Measurements from ENCODE around the gene LY6G5C.

LY6G5C gene

DNA sequence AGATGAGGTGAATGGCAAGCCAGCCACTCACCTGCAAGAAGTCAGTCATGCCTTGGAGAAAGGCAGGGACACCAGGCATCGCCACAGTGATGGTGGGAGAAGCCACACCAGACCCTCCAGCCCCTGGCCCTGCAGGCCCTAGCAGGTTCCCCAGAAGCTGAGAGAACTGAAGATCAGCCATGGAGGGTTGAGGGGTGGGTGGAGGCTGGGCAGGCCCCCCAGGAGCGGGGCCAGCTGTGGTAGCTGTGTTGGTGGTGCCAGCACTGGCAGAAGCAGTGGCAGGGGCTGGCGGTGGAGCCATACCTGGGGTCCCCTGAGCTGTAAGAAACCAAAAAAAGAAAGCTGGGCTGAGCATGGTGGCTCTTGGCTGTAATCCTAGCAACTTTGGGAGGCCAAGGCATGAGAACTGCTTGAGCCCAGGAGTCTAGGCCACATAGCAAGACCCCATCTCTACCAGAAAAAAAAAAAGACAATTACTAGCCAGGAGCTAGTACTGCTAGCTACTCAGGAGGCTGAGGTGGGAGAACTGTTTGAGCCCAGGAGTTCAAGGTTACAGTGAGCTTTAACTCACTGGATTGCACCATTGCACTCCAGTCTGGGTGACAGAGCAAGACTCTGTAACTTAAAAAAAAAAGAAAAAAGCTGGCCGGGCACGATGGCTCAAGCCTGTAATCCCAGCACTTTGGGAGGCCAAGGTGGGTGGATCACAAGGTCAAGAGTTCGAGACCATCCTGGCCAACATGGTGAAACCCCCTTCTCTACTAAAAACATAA lies 37.9 kb downstream of the LY6G5C start:
- no peak for DNase-seq (ENCODE audit: low read depth, low spot score)

DNA sequence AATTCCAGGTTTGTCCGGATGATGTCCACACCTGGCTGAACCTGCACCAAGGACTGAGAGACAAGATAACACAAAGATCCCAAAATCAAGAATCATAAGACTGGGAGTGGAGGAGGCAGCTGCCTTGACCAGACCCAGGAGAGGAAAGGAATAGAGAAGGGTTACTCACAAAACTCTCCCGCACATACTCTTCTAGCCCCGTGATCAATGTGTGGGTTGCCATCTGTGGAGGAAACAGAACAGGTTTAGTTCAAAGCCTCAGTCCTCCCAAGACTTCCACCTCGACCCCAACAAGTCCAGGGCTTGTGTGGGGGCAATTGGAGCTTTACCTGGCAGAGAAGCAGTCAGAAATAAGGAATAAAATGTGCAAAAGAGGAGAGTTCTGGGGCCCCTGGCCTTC lies 39.5 kb downstream of the LY6G5C start:
- DNase-seq (ENCODE audit: low read depth, low spot score): no peak

DNA sequence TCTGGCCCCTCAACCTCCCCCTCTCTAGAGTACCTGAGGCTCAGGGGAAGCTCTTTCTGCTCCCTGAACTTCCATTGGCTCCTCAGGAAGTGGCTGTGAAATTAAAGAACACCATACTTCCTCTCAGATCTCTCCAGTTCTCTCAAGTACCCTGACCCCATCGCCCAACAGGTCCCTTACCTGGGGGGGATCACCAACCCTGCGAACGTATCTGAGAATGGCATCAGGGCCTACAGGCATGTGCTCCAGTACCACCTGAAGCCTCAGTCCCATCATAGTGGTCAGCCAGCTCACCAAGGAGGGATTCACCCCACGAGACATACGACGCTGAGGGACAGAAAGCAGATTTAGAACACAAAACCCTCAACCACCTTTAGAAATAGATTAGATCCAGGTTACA lies 40.3 kb downstream of the LY6G5C start:
- DNase-seq (ENCODE audit: low read depth, low spot score): no peak

DNA sequence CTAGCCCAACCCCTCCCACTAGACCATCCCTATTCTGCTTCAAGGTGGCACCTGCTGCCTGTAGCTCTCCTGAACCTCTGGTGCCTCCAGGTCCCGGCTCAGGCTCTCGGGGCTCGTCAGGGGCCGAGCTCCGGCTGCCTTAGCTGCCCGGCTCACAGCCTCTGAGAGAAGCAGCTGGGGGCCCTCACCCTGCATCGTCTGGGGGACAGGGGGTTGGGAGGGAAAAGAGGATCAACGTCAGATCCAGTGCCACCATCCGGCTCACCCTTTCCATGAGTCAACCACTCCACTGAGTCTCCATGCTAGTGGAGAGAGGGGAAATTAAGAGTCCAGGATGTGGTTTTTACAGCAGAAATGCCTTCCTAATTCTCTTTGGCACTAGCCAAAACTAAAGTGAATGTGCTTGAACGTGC lies 41.4 kb downstream of the LY6G5C start:
- no peak for DNase-seq (ENCODE audit: low read depth, low spot score)

DNA sequence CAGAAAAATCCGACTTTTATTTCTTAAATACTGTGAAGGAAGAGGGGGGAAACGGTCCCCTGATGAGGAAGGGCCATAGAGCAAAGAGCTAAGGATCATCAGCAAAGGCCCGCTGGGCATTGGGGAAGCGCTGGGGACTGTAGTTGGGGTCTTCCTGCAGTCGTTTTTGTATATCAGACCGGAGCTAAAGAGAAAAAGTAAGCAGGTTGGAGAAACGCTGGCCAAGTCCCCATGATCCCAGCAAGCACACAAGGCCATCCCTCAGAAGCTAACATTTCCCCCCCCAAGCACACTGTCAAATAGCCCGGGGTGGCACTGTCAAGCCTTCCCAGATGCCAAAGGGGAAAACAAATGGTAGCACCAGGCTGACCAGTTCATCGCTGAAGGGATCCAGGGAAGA lies 41.8 kb downstream of the LY6G5C start:
- DNase-seq (ENCODE audit: low read depth, low spot score): no peak

DNA sequence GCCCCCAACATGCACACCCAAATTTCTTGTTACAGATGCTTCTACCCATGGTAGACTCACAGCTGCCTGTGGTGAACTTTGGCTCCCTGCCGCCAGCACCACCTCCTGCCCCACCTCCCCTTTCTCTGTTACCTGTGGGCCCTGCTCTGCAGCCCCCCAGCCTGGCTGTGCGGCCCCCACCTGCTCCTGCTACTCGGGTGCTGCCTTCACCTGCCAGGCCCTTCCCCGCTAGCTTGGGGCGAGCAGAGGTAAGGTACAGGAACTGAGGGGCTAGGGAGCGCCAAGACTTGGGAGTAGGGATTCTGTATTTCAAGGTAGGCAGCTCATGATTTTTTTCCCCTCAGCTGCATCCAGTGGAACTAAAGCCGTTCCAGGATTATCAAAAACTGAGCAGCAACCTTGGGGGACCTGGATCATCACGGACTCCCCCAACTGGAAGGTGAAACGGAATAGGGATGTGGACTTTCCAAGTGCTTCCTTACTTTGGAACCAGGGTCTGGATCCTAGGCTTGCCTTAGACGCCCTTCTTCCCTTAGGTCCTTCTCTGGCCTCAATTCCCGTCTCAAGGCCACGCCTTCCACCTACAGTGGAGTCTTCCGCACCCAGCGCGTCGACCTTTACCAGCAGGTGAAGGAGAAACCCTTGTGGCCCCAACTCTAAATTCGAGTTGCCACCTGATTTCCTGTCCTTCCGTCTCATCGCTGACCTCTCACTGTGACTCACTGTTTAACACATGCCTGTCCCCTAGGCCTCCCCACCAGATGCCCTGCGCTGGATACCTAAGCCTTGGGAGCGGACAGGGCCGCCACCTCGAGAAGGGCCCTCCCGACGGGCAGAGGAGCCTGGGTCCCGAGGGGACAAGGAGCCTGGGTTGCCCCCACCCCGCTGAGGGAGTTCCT lies 43.9 kb downstream of the LY6G5C start:
- DNase-seq (ENCODE audit: low read depth, low spot score): no peak

DNA sequence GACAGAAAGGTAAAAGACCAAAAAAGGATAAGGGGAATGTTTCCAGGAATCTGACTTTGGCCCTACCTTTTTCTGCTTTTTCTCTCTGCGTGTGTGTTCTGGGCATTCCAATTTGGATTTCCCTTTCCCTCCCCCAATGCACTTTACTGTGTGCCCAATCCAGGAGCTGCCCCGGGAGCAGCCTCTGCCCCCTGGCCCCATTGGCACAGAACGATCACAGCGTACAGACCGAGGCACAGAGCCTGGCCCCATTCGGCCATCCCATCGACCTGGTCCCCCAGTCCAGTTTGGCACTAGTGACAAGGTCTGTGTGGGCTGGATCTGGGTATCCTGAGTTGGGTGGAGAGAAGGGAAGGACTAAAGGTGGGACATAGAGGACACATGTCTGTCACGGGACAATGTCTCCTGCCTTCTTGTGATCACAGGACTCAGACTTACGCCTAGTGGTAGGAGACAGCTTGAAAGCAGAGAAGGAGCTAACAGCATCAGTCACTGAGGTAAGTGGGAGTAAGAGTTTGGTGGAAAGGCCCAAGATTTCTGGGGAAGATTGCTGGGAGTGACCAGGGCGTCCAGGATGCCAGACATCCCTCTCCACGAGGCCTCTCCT lies 45.8 kb downstream of the LY6G5C start:
- DNase-seq (ENCODE audit: low read depth, low spot score): no peak

DNA sequence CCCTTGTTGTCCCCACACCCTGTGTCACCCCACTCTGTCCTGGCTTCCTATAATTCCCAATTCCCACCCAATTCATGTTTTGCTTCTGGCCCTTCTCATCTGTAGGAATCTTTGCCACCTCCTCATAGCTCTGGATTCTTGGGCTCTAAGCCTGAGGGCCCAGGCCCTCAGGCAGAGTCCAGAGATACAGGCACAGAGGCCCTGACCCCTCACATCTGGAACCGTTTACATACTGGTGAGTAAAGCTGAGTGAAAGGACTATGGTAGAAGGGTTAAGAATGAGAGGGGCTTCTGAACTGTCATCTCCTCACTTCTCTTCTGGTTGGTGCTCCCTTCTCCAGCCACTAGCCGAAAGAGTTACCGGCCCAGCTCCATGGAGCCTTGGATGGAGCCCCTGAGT lies 46.7 kb downstream of the LY6G5C start:
- no peak for DNase-seq (ENCODE audit: low read depth, low spot score)

DNA sequence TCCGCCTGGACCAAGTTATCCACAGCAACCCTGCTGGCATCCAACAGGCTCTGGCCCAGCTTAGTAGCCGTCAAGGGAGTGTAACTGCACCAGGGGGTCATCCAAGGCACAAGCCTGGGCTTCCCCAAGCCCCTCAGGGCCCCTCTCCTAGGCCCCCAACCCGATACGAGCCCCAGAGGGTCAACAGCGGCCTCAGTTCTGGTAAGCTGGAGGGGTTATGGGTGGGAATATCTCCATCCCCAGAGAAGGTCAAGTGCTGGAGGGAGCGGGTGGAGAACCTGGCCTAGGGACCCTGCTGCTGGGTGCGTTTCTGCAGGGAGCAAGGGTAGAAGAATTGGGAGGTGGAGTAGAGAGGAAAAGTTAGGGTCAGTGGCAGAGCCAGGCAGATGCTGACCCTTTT lies 47.4 kb downstream of the LY6G5C start:
- no peak for DNase-seq (ENCODE audit: low read depth, low spot score)

DNA sequence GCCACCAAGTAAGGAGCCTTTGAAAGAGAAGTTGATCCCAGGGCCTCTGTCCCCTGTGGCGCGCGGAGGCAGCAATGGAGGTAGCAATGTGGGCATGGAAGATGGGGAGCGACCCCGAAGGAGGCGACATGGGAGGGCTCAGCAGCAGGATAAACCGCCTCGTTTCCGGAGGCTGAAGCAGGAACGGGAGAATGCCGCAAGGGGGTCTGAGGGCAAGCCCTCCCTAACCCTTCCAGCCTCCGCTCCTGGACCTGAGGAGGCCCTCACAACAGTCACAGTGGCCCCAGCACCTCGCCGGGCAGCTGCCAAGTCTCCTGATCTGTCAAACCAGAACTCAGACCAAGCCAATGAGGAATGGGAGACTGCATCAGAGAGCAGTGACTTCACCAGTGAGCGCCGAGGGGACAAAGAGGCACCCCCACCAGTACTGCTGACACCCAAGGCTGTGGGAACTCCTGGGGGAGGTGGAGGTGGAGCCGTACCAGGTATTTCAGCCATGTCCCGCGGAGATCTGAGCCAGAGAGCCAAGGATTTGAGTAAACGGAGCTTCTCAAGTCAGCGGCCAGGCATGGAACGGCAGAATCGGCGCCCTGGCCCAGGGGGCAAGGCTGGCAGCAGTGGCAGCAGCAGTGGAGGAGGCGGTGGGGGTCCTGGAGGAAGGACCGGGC lies 48.5 kb downstream of the LY6G5C start:
- DNase-seq (ENCODE audit: low read depth, low spot score): no peak

DNA sequence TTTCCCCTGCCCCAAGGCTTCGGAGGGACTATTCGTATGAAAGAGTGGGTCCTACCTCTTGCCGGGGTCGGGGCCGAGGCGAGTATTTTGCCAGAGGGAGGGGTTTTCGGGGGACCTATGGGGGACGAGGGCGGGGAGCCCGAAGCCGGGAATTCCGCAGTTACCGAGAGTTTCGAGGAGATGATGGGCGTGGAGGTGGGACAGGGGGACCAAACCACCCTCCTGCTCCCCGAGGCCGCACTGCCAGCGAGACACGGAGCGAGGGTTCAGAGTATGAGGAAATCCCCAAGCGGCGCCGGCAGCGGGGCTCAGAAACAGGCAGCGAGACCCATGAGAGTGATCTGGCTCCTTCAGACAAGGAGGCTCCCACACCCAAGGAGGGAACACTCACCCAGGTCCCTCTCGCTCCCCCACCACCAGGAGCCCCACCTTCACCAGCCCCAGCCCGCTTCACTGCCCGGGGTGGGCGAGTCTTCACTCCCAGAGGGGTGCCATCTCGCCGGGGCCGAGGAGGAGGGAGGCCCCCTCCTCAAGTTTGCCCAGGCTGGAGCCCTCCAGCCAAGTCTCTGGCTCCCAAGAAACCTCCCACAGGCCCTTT lies 49.1 kb downstream of the LY6G5C start:
- DNase-seq (ENCODE audit: low read depth, low spot score): no peak

DNA sequence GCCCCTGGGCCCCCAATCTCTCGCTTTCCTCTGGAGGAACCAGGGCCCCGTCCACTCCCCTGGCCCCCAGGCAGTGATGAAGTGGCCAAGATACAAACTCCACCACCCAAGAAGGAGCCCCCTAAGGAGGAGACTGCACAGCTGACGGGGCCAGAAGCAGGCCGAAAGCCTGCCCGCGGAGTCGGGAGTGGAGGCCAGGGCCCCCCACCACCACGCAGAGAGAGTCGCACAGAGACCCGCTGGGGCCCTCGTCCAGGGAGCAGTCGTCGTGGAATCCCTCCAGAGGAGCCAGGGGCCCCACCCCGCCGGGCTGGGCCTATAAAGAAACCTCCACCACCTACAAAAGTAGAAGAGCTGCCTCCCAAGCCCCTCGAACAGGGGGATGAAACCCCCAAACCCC lies 49.7 kb downstream of the LY6G5C start:
- DNase-seq (ENCODE audit: low read depth, low spot score): no peak

DNA sequence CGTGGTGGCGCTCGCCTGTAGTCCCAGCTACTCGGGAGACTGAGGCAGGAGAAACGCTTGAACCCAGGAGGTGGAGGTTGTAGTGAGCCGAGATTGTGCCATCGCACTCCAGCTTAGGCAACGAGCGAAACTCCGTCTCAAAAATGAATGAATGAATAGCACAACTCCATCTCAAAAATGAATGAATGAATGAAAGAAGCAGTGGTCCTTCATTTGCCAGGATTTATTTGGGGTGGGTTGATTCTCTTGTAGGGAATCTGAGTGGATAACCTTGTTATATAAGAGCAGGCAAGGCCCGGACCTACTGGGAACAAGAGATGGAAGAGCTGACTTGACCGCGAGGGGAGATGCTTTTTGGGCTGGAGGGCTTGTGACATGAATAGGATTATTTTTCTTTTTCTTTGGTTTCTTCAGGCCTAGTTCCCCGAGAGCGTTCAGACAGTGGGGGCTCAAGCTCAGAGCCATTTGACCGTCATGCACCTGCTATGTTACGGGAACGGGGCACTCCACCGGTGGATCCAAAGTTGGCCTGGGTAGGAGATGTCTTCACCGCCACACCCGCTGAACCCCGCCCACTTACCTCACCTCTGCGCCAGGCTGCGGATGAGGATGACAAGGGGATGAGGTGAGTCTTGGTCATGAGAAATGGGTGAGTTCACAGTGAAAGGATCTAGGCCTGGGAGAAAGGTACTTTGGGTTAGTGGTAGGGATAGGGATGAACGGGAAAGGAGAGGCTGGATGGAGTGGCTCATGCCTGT lies 50.5 kb downstream of the LY6G5C start:
- DNase-seq (ENCODE audit: low read depth, low spot score): no peak

DNA sequence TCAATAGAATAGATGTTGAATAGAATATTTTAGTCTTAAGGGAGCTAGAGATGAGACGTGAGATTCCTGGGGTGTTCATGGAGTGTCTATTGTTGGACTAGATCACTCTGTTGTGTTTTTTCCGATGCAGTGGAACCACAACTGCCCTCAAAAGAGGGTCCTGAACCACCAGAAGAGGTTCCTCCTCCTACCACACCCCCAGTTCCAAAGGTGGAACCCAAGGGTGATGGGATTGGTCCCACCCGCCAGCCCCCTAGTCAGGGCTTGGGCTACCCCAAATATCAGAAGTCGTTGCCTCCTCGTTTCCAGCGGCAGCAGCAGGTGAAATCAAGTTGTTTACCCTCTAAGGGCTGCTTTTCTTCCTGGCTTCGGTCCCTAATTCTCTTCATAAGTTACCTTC lies 51.9 kb downstream of the LY6G5C start:
- no peak for DNase-seq (ENCODE audit: low read depth, low spot score)

DNA sequence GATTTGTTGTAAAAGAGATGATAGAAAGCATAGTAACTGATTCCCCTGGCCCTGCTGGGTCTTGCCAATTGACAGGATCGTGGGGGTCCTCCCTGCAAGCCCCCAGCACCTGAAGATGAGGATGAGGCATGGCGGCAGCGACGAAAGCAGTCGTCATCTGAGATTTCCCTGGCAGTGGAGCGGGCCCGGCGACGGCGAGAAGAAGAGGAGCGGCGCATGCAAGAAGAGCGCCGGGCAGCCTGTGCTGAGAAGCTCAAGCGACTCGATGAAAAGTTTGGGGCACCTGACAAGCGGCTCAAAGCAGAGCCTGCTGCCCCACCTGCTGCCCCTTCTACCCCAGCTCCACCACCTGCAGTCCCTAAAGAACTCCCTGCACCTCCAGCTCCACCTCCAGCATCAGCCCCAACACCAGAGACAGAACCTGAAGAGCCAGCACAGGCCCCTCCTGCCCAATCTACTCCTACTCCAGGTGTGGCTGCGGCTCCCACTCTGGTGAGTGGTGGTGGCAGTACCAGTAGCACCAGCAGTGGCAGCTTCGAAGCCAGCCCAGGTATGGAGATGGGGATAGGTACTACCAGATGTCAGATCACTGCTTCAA lies 53.1 kb downstream of the LY6G5C start:
- DNase-seq (ENCODE audit: low read depth, low spot score): no peak

DNA sequence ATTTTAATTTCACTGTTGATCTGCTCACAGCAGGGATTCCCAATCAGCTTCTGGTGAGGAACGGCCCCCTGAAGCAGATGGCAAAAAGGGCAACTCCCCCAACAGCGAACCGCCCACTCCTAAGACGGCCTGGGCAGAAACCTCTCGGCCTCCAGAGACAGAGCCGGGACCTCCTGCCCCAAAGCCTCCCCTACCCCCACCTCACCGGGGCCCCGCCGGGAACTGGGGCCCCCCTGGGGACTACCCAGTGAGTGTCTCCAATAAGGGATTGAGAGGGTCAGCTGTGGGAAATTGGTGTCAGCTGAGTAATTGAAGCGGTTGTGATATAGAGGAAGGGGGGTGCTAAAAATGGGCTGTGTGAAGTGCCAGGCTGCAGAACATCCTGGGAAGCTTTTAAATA lies 53.9 kb downstream of the LY6G5C start:
- DNase-seq (ENCODE audit: low read depth, low spot score): no peak
